GM12891 (cell line): ENCODE results near the gene PARD6B.

Source experiments
- POLR2AphosphoS5 ChIP-seq: IDR thresholded peaks from 2 replicates; pipeline ENCODE4 v1.6.1; 2011; ENCODE audit warnings: low read depth, low read length, control low read depth
- POU2F2 ChIP-seq: IDR thresholded peaks from 2 replicates; pipeline ENCODE4 v1.6.1; 2011; ENCODE audit warnings: low read depth, mild to moderate bottlenecking, control low read depth, low read length, moderate library complexity

DNA sequence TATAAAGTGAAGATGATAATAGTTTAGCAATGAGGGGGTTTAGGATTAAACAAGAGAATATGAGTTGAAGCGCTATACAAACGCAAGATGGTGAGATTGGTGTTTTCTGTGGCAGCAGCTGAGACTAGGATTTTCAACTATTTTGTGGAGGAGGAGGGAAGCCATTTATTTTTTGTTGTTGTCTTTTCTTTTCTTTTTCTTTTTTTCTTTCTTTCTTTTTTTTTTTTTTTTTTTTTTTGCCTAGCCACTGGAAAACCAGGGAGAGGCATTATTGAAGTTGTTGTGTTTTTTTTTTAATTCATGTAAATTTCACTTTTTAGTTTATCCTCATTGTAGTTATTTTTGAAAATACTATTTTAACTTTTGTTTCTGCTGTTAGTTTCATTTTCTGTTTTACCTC is 15.9 kb downstream of the PARD6B start:
- TF ChIP-seq POLR2AphosphoS5 (no peak), POU2F2 (no peak)
